ENCODE results near the gene ERC2. TPM values are rescaled to one million over a fixed set of nuclear protein-coding genes. Genes with fewer than 3 reads are reported as not detected.

The ERC2 gene
- total and polyA plus RNA-seq, 2 donors (not counting 3 experiments of a cell fraction or from before 2014, with no cell fraction given): 5.6 to 15.5 TPM

GRCh38 chr3:56042326-56042951 is 425.8 kb downstream of the ERC2 start:
- Histone ChIP-seq H3K9me1 (replicated peaks; ENCODE audit: control insufficient read depth, extremely low read depth, insufficient read depth, low read length) (no peaks in the 10 kb centered on the region), H3K4me2 (ENCODE audit: insufficient read depth, low read length) (no peak overlapping the region), H3K9ac (replicated peaks; ENCODE audit: extremely low read depth, insufficient read depth, low read length) (no peak overlapping the region), H3K36me3 (ENCODE audit: control insufficient read depth in 2 of 2, extremely low read depth in 1 of 2, insufficient read depth in 2 of 2, low read length in 2 of 2) (no peaks in the 10 kb centered on the region), H4K20me1 (replicated peaks; ENCODE audit: control insufficient read depth, extremely low read depth, insufficient read depth, low read length) (no peaks in the 10 kb centered on the region), H3K4me1 (ENCODE audit: control insufficient read depth, extremely low read depth, insufficient read depth, low read length) (no peaks in the 10 kb centered on the region), H3K79me2 (ENCODE audit: control insufficient read depth, insufficient read depth, low read length) (no peaks in the 10 kb centered on the region), H3K9me3 (replicated peaks; ENCODE audit: control insufficient read depth, insufficient read depth, low read length) (no peaks in the 10 kb centered on the region), H3K4me3 (replicated peaks in 1 of 3; ENCODE audit: insufficient read depth in 1 of 3, low read depth in 1 of 3, low read length in 3 of 3) (no peak overlapping the region), H3K27ac (ENCODE audit: insufficient read depth, low read depth, low read length) (no peak overlapping the region), H3K27me3 (ENCODE audit: control insufficient read depth in 2 of 2, insufficient read depth in 2 of 2, low read length in 2 of 2) (no peaks in the 10 kb centered on the region), H2AFZ (ENCODE audit: low read depth, low read length) (no peak overlapping the region)
- CTCF ChIA-PET: interaction anchor here (1.0 to 2.6 kb wide), 14 partner anchors 8 to 1189 kb away, joined by 3 to 12 read pairs (median 5); partner anchors contain the start of gene WNT5A
- POLR2A ChIA-PET: no interaction called here
- no TSS peak for BruUV-seq (replicated peaks)
- DNase-seq (ENCODE audit: low read depth, low spot score): peak; percentile 44
- FAIRE-seq: peak; percentile 49
- TF ChIP-seq MYC (IDR thresholded peaks at IDR 0.05; ENCODE audit: low read depth, low read length) (no peak), JUN (IDR thresholded peaks at IDR 0.05; ENCODE audit: borderline replicate concordance, insufficient read depth, insufficient read length, low read depth) (no peak), CTCF (IDR thresholded peaks at IDR 0.05; ENCODE audit: extremely low read depth in 1 of 2, insufficient read depth in 1 of 2, low read depth in 1 of 2, low read length in 2 of 2) (peak in 1 of 2 donors; percentile 36), POLR2A (IDR thresholded peaks at IDR 0.05; ENCODE audit: low read depth, low read length) (no peak), EZH2 (IDR thresholded peaks at IDR 0.05; ENCODE audit: borderline replicate concordance, low read depth, low read length, severe bottlenecking) (no peak)
- intact Hi-C loops (cut with micrococcal nuclease) (loop anchor here (1.0 to 10.0 kb wide), 3 partner anchors 248 to 608 kb away; no protein-coding TSS in a partner anchor), dilution Hi-C loops (cut with MboI; ENCODE audit: extremely low pct_ligation_motif_present, low sequenced_read_pairs) (no loop called here)

- CTCF ChIA-PET: interaction anchor here (0.6 to 2.8 kb wide), 3 partner anchors 17 to 552 kb away, joined by 4 to 9 read pairs (median 4); no protein-coding TSS in a partner anchor
- POLR2A ChIA-PET: no interaction called here
- intact Hi-C loops (cut with micrococcal nuclease): no loop called here
Observed at GRCh38 chr3:56025326-56025725, 442.9 kb downstream of the ERC2 start.

More at GRCh38 chr3:56025326-56025725, 442.9 kb downstream of the ERC2 start:
- Histone ChIP-seq H3K27ac (ENCODE audit: insufficient read depth, low read depth, low read length) (no peak overlapping the region), H3K4me1 (ENCODE audit: control insufficient read depth, extremely low read depth, insufficient read depth, low read length) (no peaks in the 10 kb centered on the region), H3K4me3 (replicated peaks in 1 of 3; ENCODE audit: insufficient read depth in 1 of 3, low read depth in 1 of 3, low read length in 3 of 3) (no peak overlapping the region), H2AFZ (ENCODE audit: low read depth, low read length) (no peak overlapping the region), H3K36me3 (ENCODE audit: control insufficient read depth in 2 of 2, extremely low read depth in 1 of 2, insufficient read depth in 2 of 2, low read length in 2 of 2) (no peaks in the 10 kb centered on the region), H3K4me2 (ENCODE audit: insufficient read depth, low read length) (no peak overlapping the region), H3K79me2 (ENCODE audit: control insufficient read depth, insufficient read depth, low read length) (no peaks in the 10 kb centered on the region), H3K9me3 (replicated peaks; ENCODE audit: control insufficient read depth, insufficient read depth, low read length) (no peaks in the 10 kb centered on the region), H4K20me1 (replicated peaks; ENCODE audit: control insufficient read depth, extremely low read depth, insufficient read depth, low read length) (no peaks in the 10 kb centered on the region), H3K27me3 (ENCODE audit: control insufficient read depth in 2 of 2, insufficient read depth in 2 of 2, low read length in 2 of 2) (no peaks in the 10 kb centered on the region), H3K9me1 (replicated peaks; ENCODE audit: control insufficient read depth, extremely low read depth, insufficient read depth, low read length) (no peaks in the 10 kb centered on the region), H3K9ac (replicated peaks; ENCODE audit: extremely low read depth, insufficient read depth, low read length) (no peak overlapping the region)
- no TSS peak for BruUV-seq (replicated peaks)
- FAIRE-seq: no peak
- peak; percentile 14 for DNase-seq (ENCODE audit: low read depth, low spot score)
- TF ChIP-seq POLR2AphosphoS5 (IDR thresholded peaks at IDR 0.05; ENCODE audit: insufficient read depth, low read depth, low read length): no peak
- TF ChIP-seq FOS (IDR thresholded peaks at IDR 0.05; ENCODE audit: borderline replicate concordance, insufficient read depth, low read length): no peak
- no peak for TF ChIP-seq GATA2 (IDR thresholded peaks at IDR 0.05; ENCODE audit: insufficient read depth, insufficient read length, low read depth, low read length)
- dilution Hi-C loops (cut with MboI; ENCODE audit: extremely low pct_ligation_motif_present, low sequenced_read_pairs): no loop called here
